ENCODE measurements around the gene NMRK2.
"Not testable (repeated sequence)": the region's sequence is repeated elsewhere in the genome, so short reads cannot be mapped to it uniquely, and the experiment has no call there.

The NMRK2 gene

GRCh38 chr19:3967983-3968382 lies 35.1 kb downstream of the NMRK2 start:
- not testable (repeated sequence) for H3K9me3 ChIP-seq (ENCODE audit: control insufficient read depth, low read length)
- Histone ChIP-seq H3K4me1 (ENCODE audit: control insufficient read depth, insufficient read depth, low read length, poor library complexity, severe bottlenecking) (peaks cover 30% of the 10 kb centered on the region), H3K27ac (ENCODE audit: low read depth, low read length, severe bottlenecking) (peak overlapping the region; percentile 98), H3K36me3 (ENCODE audit: control insufficient read depth, insufficient read depth, low read length) (peaks cover 54% of the 10 kb centered on the region), H3K4me3 (ENCODE audit: extremely low read depth, insufficient read depth, low read length, poor library complexity, severe bottlenecking) (peak overlapping the region; percentile 8)
- WGBS, 2 experiments (ENCODE audit: insufficient coverage in 2 of 2), result 92 to 94% methylated on average over 8 to 12 of the region's 12 CpGs

GRCh38 chr19:3968556-3969434 lies 35.9 kb downstream of the NMRK2 start:
- peak overlapping the region; percentile 99 for H3K4me3 ChIP-seq (ENCODE audit: extremely low read depth, insufficient read depth, low read length, poor library complexity, severe bottlenecking)
- WGBS, 2 experiments (ENCODE audit: insufficient coverage in 2 of 2), result 18 to 23% methylated on average over 5 to 7 of the region's 9 CpGs
- H3K36me3 ChIP-seq (ENCODE audit: control insufficient read depth, insufficient read depth, low read length), result peaks cover 46% of the 10 kb centered on the region
- H3K4me1 ChIP-seq (ENCODE audit: control insufficient read depth, insufficient read depth, low read length, poor library complexity, severe bottlenecking), result peaks cover 30% of the 10 kb centered on the region
- H3K9me3 ChIP-seq (ENCODE audit: control insufficient read depth, low read length), result no peaks in the 10 kb centered on the region
- H3K27ac ChIP-seq (ENCODE audit: low read depth, low read length, severe bottlenecking), result peak overlapping the region; percentile 98

DNA sequence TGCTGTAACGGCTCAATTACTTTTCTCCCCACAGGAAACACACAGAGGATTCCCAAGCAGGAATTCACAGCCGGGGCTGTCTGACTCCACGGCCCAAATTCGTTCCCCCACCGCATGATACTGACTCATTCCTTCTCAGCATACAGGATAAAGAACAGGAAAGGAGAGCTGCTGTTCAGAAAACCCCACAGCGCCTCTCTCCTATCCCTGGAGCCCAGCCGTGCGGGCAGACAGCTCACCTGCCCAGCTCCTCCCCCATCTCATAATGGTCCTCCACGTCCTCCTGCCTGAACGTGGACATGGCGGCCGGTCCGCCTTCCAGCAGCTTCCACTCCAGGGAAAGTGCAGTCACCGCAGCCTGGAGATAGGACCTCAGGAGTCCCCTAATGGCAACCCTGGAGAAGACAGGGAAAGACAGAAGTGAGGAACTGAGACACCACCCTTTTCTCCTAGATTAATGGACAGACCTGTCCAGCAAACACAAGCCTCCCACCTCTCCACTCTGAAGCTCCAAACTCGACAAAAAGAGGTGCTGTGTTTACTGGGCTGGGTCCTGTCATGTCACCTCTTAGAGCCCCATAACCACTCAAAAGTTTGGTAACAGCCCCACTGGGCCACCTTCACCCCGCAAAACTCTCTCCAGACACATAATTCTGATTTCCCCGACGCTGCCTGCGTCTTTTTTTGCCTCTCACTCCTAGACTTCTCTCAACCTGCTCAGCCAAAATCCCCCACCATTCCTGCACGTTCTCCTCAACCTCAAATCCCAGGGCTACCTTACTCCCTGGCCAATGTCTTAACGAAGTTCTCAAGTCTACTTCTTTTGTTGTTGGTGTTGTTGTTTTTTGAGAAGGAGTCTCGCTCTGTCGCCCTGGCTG lies 36.8 kb downstream of the NMRK2 start:
- peak overlapping the region; percentile 98 for H3K27ac ChIP-seq (ENCODE audit: low read depth, low read length, severe bottlenecking)
- H3K4me1 ChIP-seq (ENCODE audit: control insufficient read depth, insufficient read depth, low read length, poor library complexity, severe bottlenecking), result peaks cover 30% of the 10 kb centered on the region
- WGBS, 2 experiments (ENCODE audit: insufficient coverage in 2 of 2), result 10% methylated on average over 14 to 20 of the region's 23 CpGs
- H3K36me3 ChIP-seq (ENCODE audit: control insufficient read depth, insufficient read depth, low read length), result peaks cover 42% of the 10 kb centered on the region
- no peaks in the 10 kb centered on the region for H3K9me3 ChIP-seq (ENCODE audit: control insufficient read depth, low read length)
- H3K4me3 ChIP-seq (ENCODE audit: extremely low read depth, insufficient read depth, low read length, poor library complexity, severe bottlenecking), result peak overlapping the region; percentile 99

DNA sequence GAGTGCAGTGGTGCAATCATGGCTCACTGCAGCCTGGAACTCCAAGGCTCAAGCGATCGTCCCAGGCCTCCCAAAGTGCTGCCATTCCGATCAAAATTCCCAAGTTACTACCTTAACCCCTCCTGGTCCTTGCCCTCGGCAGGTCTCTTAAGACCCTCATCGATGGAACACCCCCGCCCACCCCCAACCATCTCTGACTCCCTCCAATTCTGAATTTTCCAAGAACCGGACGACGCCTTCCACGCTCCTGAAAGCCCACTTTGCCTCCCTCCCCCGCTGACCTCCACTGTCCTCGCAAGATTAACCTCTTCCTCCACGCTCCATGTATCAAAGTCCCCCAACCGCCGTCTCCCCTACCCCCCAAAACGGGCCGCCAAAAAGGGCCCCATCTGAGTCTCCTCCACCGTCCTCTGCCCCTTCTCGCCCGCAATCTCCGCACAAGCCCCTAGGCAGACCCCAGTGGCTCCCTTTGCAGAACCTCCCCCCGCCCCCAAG lies 37.5 kb downstream of the NMRK2 start:
- Histone ChIP-seq H3K4me1 (ENCODE audit: control insufficient read depth, insufficient read depth, low read length, poor library complexity, severe bottlenecking) (peaks cover 30% of the 10 kb centered on the region), H3K36me3 (ENCODE audit: control insufficient read depth, insufficient read depth, low read length) (peaks cover 39% of the 10 kb centered on the region), H3K9me3 (ENCODE audit: control insufficient read depth, low read length) (no peaks in the 10 kb centered on the region), H3K27ac (ENCODE audit: low read depth, low read length, severe bottlenecking) (peak overlapping the region; percentile 98), H3K4me3 (ENCODE audit: extremely low read depth, insufficient read depth, low read length, poor library complexity, severe bottlenecking) (peak overlapping the region; percentile 99)
- 0 to 1% methylated on average over 11 to 21 of the region's 22 CpGs for WGBS, 2 experiments (ENCODE audit: insufficient coverage in 2 of 2)

DNA sequence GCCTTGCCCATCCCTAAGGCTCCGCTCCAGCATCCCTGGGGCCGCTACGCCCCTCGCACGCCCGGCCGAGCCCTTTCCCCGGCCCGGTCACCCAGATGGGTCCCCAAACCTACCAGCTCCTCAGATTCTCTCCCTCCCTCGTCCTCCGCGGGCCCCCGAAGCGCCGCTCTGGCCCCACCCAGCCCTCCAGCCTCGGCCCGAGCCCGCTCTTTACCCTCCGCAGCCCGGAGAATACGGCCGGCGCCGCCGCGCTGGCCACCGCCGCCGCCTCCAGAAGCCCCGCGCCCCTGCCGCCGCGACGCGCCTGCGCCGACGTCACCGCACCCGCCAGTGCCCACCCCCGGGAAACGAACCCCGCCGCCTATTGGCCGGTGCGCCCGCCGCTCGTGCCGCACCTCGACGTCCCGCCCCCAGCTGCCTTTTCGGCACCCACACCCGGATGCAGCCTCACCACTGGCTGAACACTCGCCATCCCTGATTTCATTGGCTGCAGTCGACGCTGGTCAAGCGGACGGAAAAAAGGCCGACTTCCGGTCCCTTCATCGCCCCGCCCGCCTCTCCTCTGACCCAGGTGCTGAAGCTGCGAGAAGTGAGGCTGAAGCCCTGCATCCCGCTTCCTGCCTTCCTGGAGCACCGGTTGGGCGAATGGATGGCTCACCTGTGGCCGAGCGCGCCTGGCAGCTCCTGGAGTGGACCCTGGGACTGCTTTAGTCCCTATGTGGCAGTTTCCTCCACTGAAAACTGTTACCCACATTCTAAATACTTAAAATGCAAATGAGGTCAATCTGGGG lies 38.1 kb downstream of the NMRK2 start, which contains the start of gene DAPK3:
Gene DAPK3, minus strand, starts transcription at position 292 of the 791 bp plus-strand sequence. CDS start 1,364 bp downstream, outside the sequence.
- H3K4me1 ChIP-seq (ENCODE audit: control insufficient read depth, insufficient read depth, low read length, poor library complexity, severe bottlenecking), result peaks cover 25% of the 10 kb centered on the region
- peak within 1 kb of the TSS; percentile 99 for H3K4me3 ChIP-seq (ENCODE audit: extremely low read depth, insufficient read depth, low read length, poor library complexity, severe bottlenecking)
- H3K36me3 ChIP-seq (ENCODE audit: control insufficient read depth, insufficient read depth, low read length), result peaks cover 39% of the 10 kb centered on the region
- no peaks in the 10 kb centered on the region for H3K9me3 ChIP-seq (ENCODE audit: control insufficient read depth, low read length)
- H3K27ac ChIP-seq (ENCODE audit: low read depth, low read length, severe bottlenecking), result peak within 1 kb of the TSS; percentile 98
- WGBS, 2 experiments (ENCODE audit: insufficient coverage in 2 of 2), result 0 to 1% methylated on average over 61 to 69 of the region's 73 CpGs

DNA sequence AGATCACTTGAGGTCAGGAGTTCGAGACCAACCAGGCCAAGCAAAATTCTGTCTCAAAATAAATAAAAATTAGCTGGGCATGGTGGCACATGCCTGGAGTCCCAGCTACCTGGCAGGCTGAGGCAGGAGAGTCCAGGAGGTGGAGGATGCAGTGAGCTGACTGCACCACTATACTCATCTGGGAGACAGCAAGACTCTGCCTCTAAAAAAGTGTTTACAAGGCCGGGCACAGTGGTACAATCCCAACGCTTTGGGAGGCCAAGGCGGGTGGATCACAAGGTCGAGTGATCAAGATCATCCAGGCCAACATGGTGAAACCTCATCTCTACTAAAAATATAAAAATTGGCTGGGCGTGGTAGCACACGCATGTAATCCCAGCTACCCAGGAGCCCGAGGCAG lies 42.3 kb downstream of the NMRK2 start:
- no peak overlapping the region for H3K4me3 ChIP-seq (ENCODE audit: extremely low read depth, insufficient read depth, low read length, poor library complexity, severe bottlenecking)
- H3K9me3 ChIP-seq (ENCODE audit: control insufficient read depth, low read length), result no peaks in the 10 kb centered on the region
- no peaks in the 10 kb centered on the region for H3K4me1 ChIP-seq (ENCODE audit: control insufficient read depth, insufficient read depth, low read length, poor library complexity, severe bottlenecking)
- H3K27ac ChIP-seq (ENCODE audit: low read depth, low read length, severe bottlenecking), result no peak overlapping the region
- H3K36me3 ChIP-seq (ENCODE audit: control insufficient read depth, insufficient read depth, low read length), result peaks cover 59% of the 10 kb centered on the region
- 98 to 100% methylated on average over 7 to 8 of the region's 8 CpGs for WGBS, 2 experiments (ENCODE audit: insufficient coverage in 2 of 2)

GRCh38 chr19:3975637-3976087 lies 42.8 kb downstream of the NMRK2 start:
- no peak overlapping the region for H3K4me3 ChIP-seq (ENCODE audit: extremely low read depth, insufficient read depth, low read length, poor library complexity, severe bottlenecking)
- peak overlapping the region; percentile 23 for H3K27ac ChIP-seq (ENCODE audit: low read depth, low read length, severe bottlenecking)
- WGBS, 2 experiments (ENCODE audit: insufficient coverage in 2 of 2), result 97 to 99% methylated on average over 12 to 14 of the region's 14 CpGs
- peaks cover 64% of the 10 kb centered on the region for H3K36me3 ChIP-seq (ENCODE audit: control insufficient read depth, insufficient read depth, low read length)
- no peaks in the 10 kb centered on the region for H3K9me3 ChIP-seq (ENCODE audit: control insufficient read depth, low read length)
- no peaks in the 10 kb centered on the region for H3K4me1 ChIP-seq (ENCODE audit: control insufficient read depth, insufficient read depth, low read length, poor library complexity, severe bottlenecking)

DNA sequence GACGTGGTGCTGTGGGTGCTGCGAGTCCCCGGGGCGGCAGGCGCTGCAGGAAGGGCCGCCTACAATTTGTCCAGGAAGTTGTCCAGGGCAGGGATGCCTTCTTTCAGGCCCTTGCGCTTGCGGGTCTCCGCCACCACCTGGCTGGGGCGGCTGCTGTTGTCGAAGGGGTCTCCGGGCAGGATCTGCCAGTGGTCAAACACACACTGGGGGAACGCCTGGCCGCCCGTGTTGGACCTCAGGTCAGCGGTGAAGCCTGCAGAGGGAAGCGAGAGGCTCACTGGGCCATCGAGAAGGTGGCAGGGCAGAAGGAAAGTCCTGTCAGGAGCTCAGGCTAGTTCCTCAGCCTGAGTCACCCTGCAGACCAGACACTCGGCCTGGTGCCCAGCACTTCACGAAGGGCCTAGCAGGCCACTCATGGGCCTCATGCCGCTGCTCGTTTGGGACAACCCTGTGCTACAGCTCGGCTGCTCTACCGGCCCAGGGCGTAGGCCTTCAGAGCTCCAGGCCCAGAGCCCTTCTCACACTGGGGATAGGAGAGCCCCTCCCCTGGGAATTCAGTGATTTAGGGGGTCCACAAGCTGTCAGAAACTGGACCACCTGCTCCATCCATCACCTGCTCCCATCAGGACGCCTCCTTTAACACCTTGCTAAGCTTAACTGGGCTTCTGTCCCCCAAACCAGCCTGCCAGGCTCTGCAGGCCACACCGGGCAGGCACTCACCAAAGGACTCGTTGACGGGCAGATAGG lies 43.8 kb downstream of the NMRK2 start:
- peaks cover 5% of the 10 kb centered on the region for H3K4me1 ChIP-seq (ENCODE audit: control insufficient read depth, insufficient read depth, low read length, poor library complexity, severe bottlenecking)
- H3K4me3 ChIP-seq (ENCODE audit: extremely low read depth, insufficient read depth, low read length, poor library complexity, severe bottlenecking), result no peak overlapping the region
- no peaks in the 10 kb centered on the region for H3K9me3 ChIP-seq (ENCODE audit: control insufficient read depth, low read length)
- no peak overlapping the region for H3K27ac ChIP-seq (ENCODE audit: low read depth, low read length, severe bottlenecking)
- WGBS, 2 experiments (ENCODE audit: insufficient coverage in 2 of 2), result 95 to 96% methylated on average over 28 to 29 of the region's 29 CpGs
- peaks cover 74% of the 10 kb centered on the region for H3K36me3 ChIP-seq (ENCODE audit: control insufficient read depth, insufficient read depth, low read length)

DNA sequence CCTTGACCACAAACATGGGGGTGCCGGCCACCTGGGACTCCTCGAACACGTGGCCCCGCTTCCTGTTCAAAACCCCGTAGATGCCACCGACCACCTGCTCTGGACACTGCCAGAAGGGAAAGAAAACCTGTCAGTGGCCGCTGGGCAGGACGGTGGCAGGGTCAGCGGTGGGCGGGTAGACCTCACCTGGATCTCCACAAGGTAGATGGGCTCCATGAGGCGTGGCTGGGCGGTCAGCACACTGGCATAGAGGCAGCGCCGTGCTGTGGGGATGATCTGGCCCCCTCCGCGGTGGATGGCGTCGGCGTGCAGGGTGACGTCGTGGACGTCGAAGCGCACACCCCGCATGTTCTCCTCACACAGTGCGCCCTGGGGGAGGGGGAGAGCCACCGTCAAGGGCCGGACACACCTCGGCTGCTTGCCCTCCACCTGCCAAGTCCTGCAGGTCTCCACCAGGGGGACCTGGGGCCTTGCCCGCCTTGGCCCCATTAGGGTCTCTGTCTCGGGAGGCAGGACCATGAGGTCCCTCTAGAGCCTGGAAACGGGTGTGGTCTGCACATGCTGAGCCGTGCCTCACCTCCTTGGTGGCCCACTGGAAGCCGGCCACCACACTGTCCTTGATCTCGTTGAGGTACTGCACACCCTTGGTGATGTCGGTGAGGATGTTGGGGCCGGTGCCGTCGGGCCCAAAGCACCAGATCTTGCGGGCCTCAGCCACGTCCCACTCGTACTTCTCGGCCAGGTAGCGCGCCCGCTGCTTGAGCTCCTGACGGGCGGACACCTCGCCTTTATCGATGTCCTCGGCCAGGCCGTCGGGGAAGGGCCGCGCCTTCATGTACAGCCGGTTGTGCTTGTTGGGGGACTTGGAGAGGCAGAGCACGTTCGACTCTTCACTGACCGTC lies 44.6 kb downstream of the NMRK2 start:
- peak overlapping the region; percentile 16 for H3K27ac ChIP-seq (ENCODE audit: low read depth, low read length, severe bottlenecking)
- no peaks in the 10 kb centered on the region for H3K9me3 ChIP-seq (ENCODE audit: control insufficient read depth, low read length)
- H3K4me3 ChIP-seq (ENCODE audit: extremely low read depth, insufficient read depth, low read length, poor library complexity, severe bottlenecking), result no peak overlapping the region
- WGBS, 2 experiments (ENCODE audit: insufficient coverage in 2 of 2), result 97 to 98% methylated on average over 57 to 59 of the region's 59 CpGs
- peaks cover 80% of the 10 kb centered on the region for H3K36me3 ChIP-seq (ENCODE audit: control insufficient read depth, insufficient read depth, low read length)
- H3K4me1 ChIP-seq (ENCODE audit: control insufficient read depth, insufficient read depth, low read length, poor library complexity, severe bottlenecking), result peaks cover 6% of the 10 kb centered on the region

Measured in mesodermal cell (in vitro differentiated cells).